Loucy (cell line): Measurements from ENCODE around the gene PANK4.

Source experiments
- H2AFZ ChIP-seq: fragments of 200-600 bp; sonication (generic); 2 replicates; pipeline ENCODE4 v1.6.0; 2016; ENCODE audit warnings: antibody characterized with exemption, mild to moderate bottlenecking, low read length, moderate library complexity
- H3F3A ChIP-seq: fragments of 200-600 bp; 2 replicates; pipeline ENCODE4 v1.6.0; 2016; ENCODE audit warnings: antibody characterized with exemption, low read depth, mild to moderate bottlenecking
- H3K27me3 ChIP-seq: fragments of 200-600 bp; sonication (generic); 2 replicates; pipeline ENCODE4 v1.6.1; 2014; ENCODE audit warnings: low read length, mild to moderate bottlenecking; ENCODE audit not compliant: insufficient read depth, poor library complexity, severe bottlenecking
- H3K36me3 ChIP-seq: fragments of 200-600 bp; sonication (generic); 2 replicates; pipeline ENCODE4 v1.6.1; 2016; ENCODE audit warnings: low read length; ENCODE audit not compliant: insufficient read depth
- H3K4me1 ChIP-seq: fragments of 200-600 bp; sonication (generic); 2 replicates; pipeline ENCODE4 v1.5.1; 2014; ENCODE audit warnings: low read length, mild to moderate bottlenecking; ENCODE audit not compliant: insufficient read depth, poor library complexity, severe bottlenecking
- H3K4me2 ChIP-seq: fragments of 200-600 bp; sonication (generic); 2 replicates; pipeline ENCODE4 v1.6.0; 2014; ENCODE audit warnings: antibody characterized with exemption, low read length, low read depth, mild to moderate bottlenecking; ENCODE audit not compliant: poor library complexity, severe bottlenecking
- H3K4me3 ChIP-seq: fragments of 200-600 bp; sonication (generic); 2 replicates; pipeline ENCODE4 v1.5.1; 2014; ENCODE audit warnings: low read length, mild to moderate bottlenecking, mixed read lengths; ENCODE audit not compliant: poor library complexity, severe bottlenecking
- H3K79me2 ChIP-seq: fragments of 200-600 bp; sonication (generic); 2 replicates; pipeline ENCODE4 v1.6.1; 2014; ENCODE audit warnings: low read length; ENCODE audit not compliant: insufficient read depth
- H3K9ac ChIP-seq: fragments of 200-600 bp; sonication (generic); 2 replicates; pipeline ENCODE4 v1.6.0; 2014; ENCODE audit warnings: mild to moderate bottlenecking, low read depth, low read length, moderate library complexity; ENCODE audit not compliant: poor library complexity, severe bottlenecking
- H3K9me2 ChIP-seq: fragments of 200-600 bp; sonication (generic); replicated peaks from 2 replicates; pipeline ENCODE4 v1.6.1; 2016; ENCODE audit warnings: low read depth, low read length, mixed read lengths
- H3K9me3 ChIP-seq: fragments of 200-600 bp; sonication (generic); 2 replicates; pipeline ENCODE4 v1.6.1; 2014; ENCODE audit warnings: mild to moderate bottlenecking, antibody characterized with exemption, low read length, low read depth; ENCODE audit not compliant: insufficient read depth
- H4K20me1 ChIP-seq: fragments of 200-600 bp; sonication (generic); 2 replicates; pipeline ENCODE4 v1.6.0; 2014; ENCODE audit warnings: antibody characterized with exemption, low read length, mild to moderate bottlenecking; ENCODE audit not compliant: insufficient read depth, poor library complexity, severe bottlenecking
- CTCF ChIP-seq: fragments of 200-600 bp; sonication (generic); conservative IDR thresholded peaks from 2 replicates; pipeline ENCODE4 v1.5.1; 2014; ENCODE audit warnings: mild to moderate bottlenecking, antibody characterized with exemption, low read length
- EZH2phosphoT487 ChIP-seq: fragments of 200-600 bp; IDR thresholded peaks from 2 replicates; pipeline ENCODE4 v1.6.1; 2018; ENCODE audit warnings: antibody characterized with exemption, mild to moderate bottlenecking, moderate library complexity, borderline replicate concordance

Gene PANK4

GRCh38 chr1:2513939-2514652 is 12.3 kb downstream of the PANK4 start:
- Histone ChIP-seq H3K4me3 (no peak overlapping the region), H3K9me2 (no peaks in the 10 kb centered on the region), H3K9ac (no peak overlapping the region), H3K36me3 (peaks cover 85% of the 10 kb centered on the region; the same call in 1 of the 2 replicates), H3K4me1 (no peaks in the 10 kb centered on the region), H3K9me3 (no peaks in the 10 kb centered on the region), H3K4me2 (no peak overlapping the region), H3K27me3 (no peaks in the 10 kb centered on the region), H4K20me1 (no peaks in the 10 kb centered on the region), H2AFZ (no peak overlapping the region), H3F3A (no peaks in the 10 kb centered on the region), H3K79me2 (no peaks in the 10 kb centered on the region)
- no peak for TF ChIP-seq EZH2phosphoT487
- no peak for TF ChIP-seq CTCF

- Histone ChIP-seq H3K9ac (no peak overlapping the region), H3K9me2 (no peaks in the 10 kb centered on the region), H3K9me3 (no peaks in the 10 kb centered on the region), H3F3A (no peaks in the 10 kb centered on the region), H3K4me2 (no peak overlapping the region), H4K20me1 (no peaks in the 10 kb centered on the region), H3K36me3 (peaks cover 76% of the 10 kb centered on the region; the same call in 1 of the 2 replicates), H3K4me1 (no peaks in the 10 kb centered on the region), H3K79me2 (no peaks in the 10 kb centered on the region), H3K27me3 (no peaks in the 10 kb centered on the region), H2AFZ (no peak overlapping the region), H3K4me3 (no peak overlapping the region)
- TF ChIP-seq EZH2phosphoT487 (no peak), CTCF (no peak)
Observed at GRCh38 chr1:2512862-2513421, 13.5 kb downstream of the PANK4 start.

- Histone ChIP-seq H2AFZ (no peak overlapping the region), H3K9me2 (no peaks in the 10 kb centered on the region), H3K4me3 (no peak overlapping the region), H3K4me1 (no peaks in the 10 kb centered on the region), H3K36me3 (peaks cover 53% of the 10 kb centered on the region; the same call in 1 of the 2 replicates), H4K20me1 (no peaks in the 10 kb centered on the region), H3K9ac (no peak overlapping the region), H3F3A (no peaks in the 10 kb centered on the region), H3K79me2 (no peaks in the 10 kb centered on the region), H3K9me3 (no peaks in the 10 kb centered on the region), H3K4me2 (no peak overlapping the region), H3K27me3 (no peaks in the 10 kb centered on the region)
- TF ChIP-seq CTCF (no peak), EZH2phosphoT487 (no peak)
Observed at GRCh38 chr1:2510366-2511155, 15.8 kb downstream of the PANK4 start.
